HepG2 (cell line): Measurements from ENCODE around the gene STOM.

Experiments used
- E2F1 ChIP-seq: sonication (generic); formaldehyde crosslinking; IDR thresholded peaks from 2 replicates; pipeline ENCODE4 v1.5.0; 2020; ENCODE audit warnings: missing genetic modification reagents
- GLI4 ChIP-seq: sonication (generic); formaldehyde crosslinking; IDR thresholded peaks from 2 replicates; pipeline ENCODE4 v1.5.1; 2020; ENCODE audit warnings: missing genetic modification reagents, mild to moderate bottlenecking, moderate library complexity, borderline replicate concordance
- KAT7 ChIP-seq: IDR thresholded peaks from 2 replicates; pipeline ENCODE4 v1.6.1; 2018; ENCODE audit warnings: borderline replicate concordance, missing compliant biosample characterization
- MAFF ChIP-seq: IDR thresholded peaks from 2 replicates; pipeline ENCODE4 v1.6.1; 2011; ENCODE audit warnings: low read depth, low read length, improper control_type of control experiment

GRCh38 chr9:121328876-121329681, 41.0 kb downstream of the STOM start:
- TF ChIP-seq MAFF, result no peak
- TF ChIP-seq KAT7 (CRISPR knock-in tag), result no peak
- no peak for TF ChIP-seq E2F1 (CRISPR knock-in tag)
- no peak for TF ChIP-seq GLI4 (CRISPR knock-in tag)
